SIG-M5 (cell line): ENCODE data around the gene PIN1.

Experiments used
- DNase-seq: peaks from one replicate; lab custom pipeline; 2025; lab: John Stamatoyannopoulos, UW

PIN1 gene

GRCh38 chr19:9891609-9892373, 56.7 kb downstream of the PIN1 start:
- DNase-seq: no peak
